G401.6 (cell line): ENCODE results near the gene ADSS1.

Source experiments
- FAIRE-seq: peaks from 2 replicates; lab custom pipeline; 2012; peaks lifted over from hg19 to GRCh38; lab: Jason Lieb, UNC

Gene ADSS1

DNA sequence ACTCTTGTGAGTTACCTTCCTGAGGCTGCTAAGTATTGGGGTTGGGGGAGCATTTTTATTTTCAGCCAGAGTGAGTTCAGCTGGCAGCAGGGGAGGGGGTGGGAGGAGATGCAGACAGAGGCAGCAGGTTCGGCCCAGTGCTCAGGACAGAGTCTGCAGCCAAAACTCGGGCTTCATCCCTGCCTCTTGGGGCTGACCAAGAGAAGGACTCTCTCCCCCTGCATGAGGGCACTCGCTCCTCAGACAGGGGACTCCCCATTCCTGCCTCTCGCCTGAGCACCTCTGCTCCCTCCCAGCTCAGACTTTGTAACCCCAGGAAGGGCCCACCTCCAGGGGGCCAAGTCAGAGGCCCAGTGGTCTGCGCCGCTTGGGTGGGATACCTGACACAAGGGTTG, 72.7 kb downstream of the ADSS1 start:
- FAIRE-seq = no peak
